A549 (cell line): ENCODE data around the gene SMIM28. TPM values are rescaled to one million over a fixed set of nuclear protein-coding genes. Genes with fewer than 3 reads are reported as not detected.
"Not testable (repeated sequence)": the region's sequence is repeated elsewhere in the genome, so short reads cannot be mapped to it uniquely, and the experiment has no call there.

Experiments
- ATAC-seq, 2 experiments: fragments of 200-7000 bp in 1 of 2; fragments of >200 bp in 1 of 2; cut with Nextera tagmentation in 1 of 2; cut with Tn5 transposase in 1 of 2; 3 replicates each; pipeline versions ENCODE4 v1.8.0 to v1.9.1; 2018 to 2020; ENCODE audit warnings: mild to moderate bottlenecking in 1 of 2, moderate library complexity in 1 of 2
- CTCF ChIA-PET: fragments of 300-600 bp; sonication (Branson Sonifier 250); formaldehyde crosslinking; extraction: SDS; loops from one replicate; lab custom pipeline; 2021; ENCODE audit warnings: antibody characterized with exemption, inconsistent platforms; lab: Yijun Ruan, JAX
- POLR2A ChIA-PET: fragments of 350-600 bp; formaldehyde crosslinking; extraction: SDS; loops from one replicate; lab custom pipeline; 2021; ENCODE audit warnings: antibody characterized with exemption, inconsistent platforms; lab: Yijun Ruan, JAX
- DNase-seq, 2 experiments: peaks; one replicate each; pipeline versions ENCODE4 v3.0.0 to v3.0.0-alpha.2; 2011 to 2016; ENCODE audit warnings: low read depth in 1 of 2, low spot score in 1 of 2
- FAIRE-seq: peaks from 2 replicates; lab custom pipeline; 2011; peaks lifted over from hg19 to GRCh38; lab: Jason Lieb, UNC
- H3K27ac ChIP-seq, 2 experiments: fragments of >200 bp; sonication (Bioruptor Twin); formaldehyde crosslinking; 3 replicates each; pipeline ENCODE4 v1.5.1; 2016 to 2017
- H3K4me1 ChIP-seq: fragments of >200 bp; sonication (Bioruptor Twin); formaldehyde crosslinking; 3 replicates; pipeline ENCODE4 v1.6.1; 2016
- H3K4me2 ChIP-seq: fragments of >200 bp; sonication (Bioruptor Twin); formaldehyde crosslinking; 3 replicates; pipeline ENCODE4 v1.6.1; 2016
- H3K4me3 ChIP-seq: fragments of >200 bp; sonication (Bioruptor Twin); formaldehyde crosslinking; 3 replicates; pipeline ENCODE4 v1.5.1; 2016
- H3K9me3 ChIP-seq: fragments of >200 bp; sonication (Bioruptor Twin); formaldehyde crosslinking; 3 replicates; pipeline ENCODE4 v1.6.1; 2016
- CBX2 ChIP-seq: fragments of 200-600 bp; sonication (generic); IDR thresholded peaks from 2 replicates; pipeline ENCODE4 v1.6.1; 2016; ENCODE audit warnings: low read depth, mild to moderate bottlenecking, borderline replicate concordance
- CEBPB ChIP-seq, 2 experiments: fragments of >200 bp in 1 of 2; sonication (Bioruptor Twin) in 1 of 2; formaldehyde crosslinking in 1 of 2; IDR thresholded peaks; 2 replicates each; pipeline ENCODE4 v1.6.1; 2012 to 2016
- CHD2 ChIP-seq: fragments of 150-350 bp; IDR thresholded peaks from 2 replicates; pipeline ENCODE4 v1.6.1; 2014; ENCODE audit warnings: low read length; ENCODE audit not compliant: partially characterized antibody
- CHD4 ChIP-seq: fragments of 200-600 bp; sonication (generic); IDR thresholded peaks from 2 replicates; pipeline ENCODE4 v1.6.1; 2016; ENCODE audit warnings: antibody characterized with exemption, mild to moderate bottlenecking, borderline replicate concordance
- EHF ChIP-seq: fragments of 250-450 bp; sonication (Bioruptor Pico); IDR thresholded peaks from 2 replicates; pipeline ENCODE4 v1.5.0; 2020; ENCODE audit warnings: mild to moderate bottlenecking
- ESRRA ChIP-seq: fragments of 150-350 bp; IDR thresholded peaks from 2 replicates; pipeline ENCODE4 v1.6.1; 2014; ENCODE audit warnings: mild to moderate bottlenecking, low read length, borderline replicate concordance
- FOXS1 ChIP-seq: fragments of 250-450 bp; sonication (Bioruptor Pico); IDR thresholded peaks from 2 replicates; pipeline ENCODE4 v1.5.0; 2020; ENCODE audit warnings: mild to moderate bottlenecking, moderate library complexity
- HDAC2 ChIP-seq: fragments of 200-600 bp; sonication (generic); IDR thresholded peaks from 2 replicates; pipeline ENCODE4 v1.6.1; 2016
- KDM5A ChIP-seq: fragments of 200-600 bp; sonication (generic); IDR thresholded peaks from 2 replicates; pipeline ENCODE4 v1.6.1; 2016; ENCODE audit warnings: antibody characterized with exemption, mild to moderate bottlenecking
- MYC ChIP-seq: IDR thresholded peaks from 2 replicates; pipeline ENCODE4 v1.6.1; 2012; ENCODE audit warnings: mild to moderate bottlenecking, inconsistent platforms, low read length, improper control_type of control experiment, borderline replicate concordance
- PHF8 ChIP-seq: fragments of 200-600 bp; sonication (generic); IDR thresholded peaks from 2 replicates; pipeline ENCODE4 v1.6.1; 2016; ENCODE audit warnings: low read depth, mild to moderate bottlenecking, antibody characterized with exemption, moderate library complexity, borderline replicate concordance
- RARB ChIP-seq: fragments of 250-450 bp; sonication (Bioruptor Pico); IDR thresholded peaks from 2 replicates; pipeline ENCODE4 v1.8.0; 2021; ENCODE audit warnings: mild to moderate bottlenecking, moderate library complexity
- RCOR1 ChIP-seq: fragments of 150-350 bp; IDR thresholded peaks from 2 replicates; pipeline ENCODE4 v1.6.1; 2014; ENCODE audit warnings: antibody characterized with exemption, low read length, low read depth
- SREBF2 ChIP-seq: fragments of 450-650 bp; IDR thresholded peaks from 2 replicates; pipeline ENCODE4 v1.6.1; 2014; ENCODE audit warnings: mild to moderate bottlenecking, moderate library complexity
- TFCP2L1 ChIP-seq: fragments of 250-450 bp; sonication (Bioruptor Pico); IDR thresholded peaks from 2 replicates; pipeline ENCODE4 v1.5.0; 2021; ENCODE audit warnings: mild to moderate bottlenecking
- WGBS: methylation state at CpG from one replicate; pipeline ENCODE4 v1.1.6; 2017; ENCODE audit errors: missing lambda C conversion rate; 5-methylcytosine and 5-hydroxymethylcytosine counted together
- polyA plus RNA-seq, 4 experiments: library from polyadenylated mRNA; depleted of rRNA in 3 of 4; stranded (reverse); fragments of >200 nt; fragmentation: RNase III in 1 of 4; extraction: RNeasy Plus Mini Kit Qiagen cat#74134 plus additional on column Dnase treatment in 1 of 4; gene quantifications; 2 replicates in 3 of 4; 3 replicates in 1 of 4; pipeline ENCODE4 v1.2.3, GENCODE V29; 2011 to 2017
- TF ChIP-seq, protein P1 (sequence below): fragments of 250-450 bp; sonication (Bioruptor Pico); IDR thresholded peaks from 2 replicates; pipeline ENCODE4 v1.5.0; 2021; ENCODE audit warnings: mild to moderate bottlenecking, moderate library complexity, borderline replicate concordance
- TF ChIP-seq, protein P2 (sequence below): IDR thresholded peaks from 2 replicates; pipeline ENCODE4 v1.6.1; 2012
- TF ChIP-seq, protein P3 (sequence below): fragments of >200 bp; sonication (Bioruptor Twin); formaldehyde crosslinking; IDR thresholded peaks from 3 replicates; pipeline ENCODE4 v1.5.1; 2016
- TF ChIP-seq, protein P4 (sequence below): fragments of 200-600 bp; sonication (generic); IDR thresholded peaks from 2 replicates; pipeline ENCODE4 v1.6.1; 2016; ENCODE audit warnings: antibody characterized with exemption, mild to moderate bottlenecking, moderate library complexity
- TF ChIP-seq, protein P5 (sequence below): fragments of 150-350 bp; IDR thresholded peaks from 2 replicates; pipeline ENCODE4 v1.6.1; 2014; ENCODE audit warnings: low read depth, mild to moderate bottlenecking, low read length
- TF ChIP-seq, protein P6 (sequence below): fragments of 450-650 bp; IDR thresholded peaks from 2 replicates; pipeline ENCODE4 v1.6.1; 2014; ENCODE audit warnings: antibody characterized with exemption
- TF ChIP-seq, protein P7 (sequence below): fragments of >200 bp; sonication (Bioruptor Twin); formaldehyde crosslinking; IDR thresholded peaks from 3 replicates; pipeline ENCODE4 v1.6.1; 2016

Gene SMIM28
- polyA plus RNA-seq, 2 of the 4 experiments (the other 2 are of a cell fraction) = not detected

DNA sequence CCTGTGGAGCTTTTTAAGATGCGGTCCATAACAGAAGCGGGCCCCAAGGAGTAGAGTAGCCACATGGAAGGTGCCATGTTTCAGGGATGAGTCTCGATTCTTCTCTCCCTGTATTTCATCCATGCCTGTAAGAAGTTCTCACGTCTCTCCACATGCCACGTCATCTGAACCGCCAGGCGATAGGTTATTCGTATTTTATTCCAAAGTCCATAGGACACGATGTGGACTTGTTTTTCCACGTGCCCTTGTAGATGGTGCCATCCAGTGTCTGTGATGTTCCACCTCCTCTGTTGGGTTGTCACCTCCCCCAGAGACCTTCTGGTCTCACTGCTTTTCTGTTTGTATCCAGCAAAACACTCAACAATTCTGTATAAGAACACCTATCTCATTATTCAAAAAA is 43.9 kb downstream of the SMIM28 start (continued):
- TF ChIP-seq, protein P1, sequence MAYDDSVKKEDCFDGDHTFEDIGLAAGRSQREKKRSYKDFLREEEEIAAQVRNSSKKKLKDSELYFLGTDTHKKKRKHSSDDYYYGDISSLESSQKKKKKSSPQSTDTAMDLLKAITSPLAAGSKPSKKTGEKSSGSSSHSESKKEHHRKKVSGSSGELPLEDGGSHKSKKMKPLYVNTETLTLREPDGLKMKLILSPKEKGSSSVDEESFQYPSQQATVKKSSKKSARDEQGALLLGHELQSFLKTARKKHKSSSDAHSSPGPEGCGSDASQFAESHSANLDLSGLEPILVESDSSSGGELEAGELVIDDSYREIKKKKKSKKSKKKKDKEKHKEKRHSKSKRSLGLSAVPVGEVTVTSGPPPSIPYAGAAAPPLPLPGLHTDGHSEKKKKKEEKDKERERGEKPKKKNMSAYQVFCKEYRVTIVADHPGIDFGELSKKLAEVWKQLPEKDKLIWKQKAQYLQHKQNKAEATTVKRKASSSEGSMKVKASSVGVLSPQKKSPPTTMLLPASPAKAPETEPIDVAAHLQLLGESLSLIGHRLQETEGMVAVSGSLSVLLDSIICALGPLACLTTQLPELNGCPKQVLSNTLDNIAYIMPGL = no peak
- TF ChIP-seq, protein P2, sequence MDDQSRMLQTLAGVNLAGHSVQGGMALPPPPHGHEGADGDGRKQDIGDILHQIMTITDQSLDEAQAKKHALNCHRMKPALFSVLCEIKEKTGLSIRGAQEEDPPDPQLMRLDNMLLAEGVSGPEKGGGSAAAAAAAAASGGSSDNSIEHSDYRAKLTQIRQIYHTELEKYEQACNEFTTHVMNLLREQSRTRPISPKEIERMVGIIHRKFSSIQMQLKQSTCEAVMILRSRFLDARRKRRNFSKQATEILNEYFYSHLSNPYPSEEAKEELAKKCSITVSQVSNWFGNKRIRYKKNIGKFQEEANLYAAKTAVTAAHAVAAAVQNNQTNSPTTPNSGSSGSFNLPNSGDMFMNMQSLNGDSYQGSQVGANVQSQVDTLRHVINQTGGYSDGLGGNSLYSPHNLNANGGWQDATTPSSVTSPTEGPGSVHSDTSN = no peak
- no peak for TF ChIP-seq ESRRA
- TF ChIP-seq, protein P3, sequence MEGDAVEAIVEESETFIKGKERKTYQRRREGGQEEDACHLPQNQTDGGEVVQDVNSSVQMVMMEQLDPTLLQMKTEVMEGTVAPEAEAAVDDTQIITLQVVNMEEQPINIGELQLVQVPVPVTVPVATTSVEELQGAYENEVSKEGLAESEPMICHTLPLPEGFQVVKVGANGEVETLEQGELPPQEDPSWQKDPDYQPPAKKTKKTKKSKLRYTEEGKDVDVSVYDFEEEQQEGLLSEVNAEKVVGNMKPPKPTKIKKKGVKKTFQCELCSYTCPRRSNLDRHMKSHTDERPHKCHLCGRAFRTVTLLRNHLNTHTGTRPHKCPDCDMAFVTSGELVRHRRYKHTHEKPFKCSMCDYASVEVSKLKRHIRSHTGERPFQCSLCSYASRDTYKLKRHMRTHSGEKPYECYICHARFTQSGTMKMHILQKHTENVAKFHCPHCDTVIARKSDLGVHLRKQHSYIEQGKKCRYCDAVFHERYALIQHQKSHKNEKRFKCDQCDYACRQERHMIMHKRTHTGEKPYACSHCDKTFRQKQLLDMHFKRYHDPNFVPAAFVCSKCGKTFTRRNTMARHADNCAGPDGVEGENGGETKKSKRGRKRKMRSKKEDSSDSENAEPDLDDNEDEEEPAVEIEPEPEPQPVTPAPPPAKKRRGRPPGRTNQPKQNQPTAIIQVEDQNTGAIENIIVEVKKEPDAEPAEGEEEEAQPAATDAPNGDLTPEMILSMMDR = no peak

DNA sequence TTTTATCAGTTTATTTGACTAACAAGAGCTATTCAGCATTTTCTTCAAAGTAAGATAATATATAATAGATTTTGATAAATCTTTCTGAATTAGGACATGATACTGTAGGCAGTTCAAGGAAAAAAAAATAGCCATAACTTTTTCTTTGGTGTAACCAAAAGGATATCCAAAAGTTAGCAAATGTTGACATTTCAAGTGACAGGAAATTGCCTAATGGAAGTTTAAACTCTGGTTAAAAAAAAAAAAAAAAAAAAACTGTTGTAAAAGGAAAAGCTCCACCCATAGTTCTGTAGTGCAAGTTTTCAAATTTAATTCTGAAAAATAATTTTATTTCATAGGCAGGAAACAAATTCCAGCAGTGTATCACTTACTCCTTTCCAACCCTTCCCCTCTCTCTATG is 45.2 kb downstream of the SMIM28 start:
- POLR2A ChIA-PET = no interaction called here
- H3K4me1 ChIP-seq = no peaks in the 10 kb centered on the region
- H3K4me3 ChIP-seq = no peak overlapping the region
- no peaks in the 10 kb centered on the region for H3K9me3 ChIP-seq
- TF ChIP-seq, protein P4, sequence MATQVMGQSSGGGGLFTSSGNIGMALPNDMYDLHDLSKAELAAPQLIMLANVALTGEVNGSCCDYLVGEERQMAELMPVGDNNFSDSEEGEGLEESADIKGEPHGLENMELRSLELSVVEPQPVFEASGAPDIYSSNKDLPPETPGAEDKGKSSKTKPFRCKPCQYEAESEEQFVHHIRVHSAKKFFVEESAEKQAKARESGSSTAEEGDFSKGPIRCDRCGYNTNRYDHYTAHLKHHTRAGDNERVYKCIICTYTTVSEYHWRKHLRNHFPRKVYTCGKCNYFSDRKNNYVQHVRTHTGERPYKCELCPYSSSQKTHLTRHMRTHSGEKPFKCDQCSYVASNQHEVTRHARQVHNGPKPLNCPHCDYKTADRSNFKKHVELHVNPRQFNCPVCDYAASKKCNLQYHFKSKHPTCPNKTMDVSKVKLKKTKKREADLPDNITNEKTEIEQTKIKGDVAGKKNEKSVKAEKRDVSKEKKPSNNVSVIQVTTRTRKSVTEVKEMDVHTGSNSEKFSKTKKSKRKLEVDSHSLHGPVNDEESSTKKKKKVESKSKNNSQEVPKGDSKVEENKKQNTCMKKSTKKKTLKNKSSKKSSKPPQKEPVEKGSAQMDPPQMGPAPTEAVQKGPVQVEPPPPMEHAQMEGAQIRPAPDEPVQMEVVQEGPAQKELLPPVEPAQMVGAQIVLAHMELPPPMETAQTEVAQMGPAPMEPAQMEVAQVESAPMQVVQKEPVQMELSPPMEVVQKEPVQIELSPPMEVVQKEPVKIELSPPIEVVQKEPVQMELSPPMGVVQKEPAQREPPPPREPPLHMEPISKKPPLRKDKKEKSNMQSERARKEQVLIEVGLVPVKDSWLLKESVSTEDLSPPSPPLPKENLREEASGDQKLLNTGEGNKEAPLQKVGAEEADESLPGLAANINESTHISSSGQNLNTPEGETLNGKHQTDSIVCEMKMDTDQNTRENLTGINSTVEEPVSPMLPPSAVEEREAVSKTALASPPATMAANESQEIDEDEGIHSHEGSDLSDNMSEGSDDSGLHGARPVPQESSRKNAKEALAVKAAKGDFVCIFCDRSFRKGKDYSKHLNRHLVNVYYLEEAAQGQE = no peak
- TF ChIP-seq RCOR1 (no peak), CHD2 (no peak), RARB (no peak), HDAC2 (no peak)
- no peak for DNase-seq
- ATAC-seq = no peak
- CTCF ChIA-PET = interaction anchor here (0.9 to 9.2 kb wide), 2 partner anchors 86 to 98 kb away, joined by 3 to 85 read pairs; no protein-coding TSS in a partner anchor
- FAIRE-seq = no peak
- H3K27ac ChIP-seq = no peak overlapping the region
- H3K4me2 ChIP-seq = no peak overlapping the region

DNA sequence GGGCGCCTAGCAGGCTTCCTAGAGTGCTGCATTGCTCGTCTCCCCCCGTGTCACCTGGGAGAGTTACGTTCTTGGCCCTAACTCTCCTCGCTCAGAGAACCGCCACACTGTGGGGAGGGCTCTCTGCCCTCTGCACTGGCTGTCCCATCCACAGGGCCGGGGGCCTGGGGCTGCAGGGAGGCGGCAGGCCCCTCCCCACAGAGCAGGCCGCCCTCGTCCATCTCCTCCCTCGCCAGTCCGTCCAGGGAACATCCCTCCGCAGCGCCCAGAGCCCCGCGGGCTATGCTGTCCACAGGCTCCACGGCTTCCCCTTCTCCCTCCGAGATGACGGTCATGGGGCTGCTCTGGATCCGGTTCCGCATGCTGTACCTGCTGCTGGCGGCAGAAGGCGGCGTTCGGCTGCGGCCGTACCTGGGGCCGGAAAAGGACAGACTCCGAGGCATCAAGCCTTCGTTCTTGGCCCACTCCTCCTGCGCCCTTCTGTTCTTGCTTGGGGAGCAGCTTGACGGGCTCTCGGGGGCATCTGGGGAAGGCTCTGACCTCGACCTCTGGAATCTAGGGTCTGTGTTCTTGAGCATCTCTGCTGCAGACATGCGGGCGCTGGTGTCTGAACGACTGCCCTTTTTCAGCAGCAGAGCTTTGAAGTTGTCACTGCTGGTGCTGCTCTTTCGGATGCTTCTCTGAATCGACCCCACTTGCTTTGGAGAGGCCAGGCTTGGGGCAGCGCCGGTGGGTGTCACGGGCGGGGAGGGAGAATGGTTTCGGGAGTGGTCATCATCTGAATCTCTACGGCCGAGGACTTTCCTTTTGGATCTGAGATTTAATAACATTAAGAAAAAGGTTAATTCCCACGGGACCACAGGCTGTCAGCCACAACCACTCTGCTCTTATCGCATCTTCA is 46.5 kb downstream of the SMIM28 start:
- 92% methylated on average over 24 of the region's 48 CpGs for WGBS

DNA sequence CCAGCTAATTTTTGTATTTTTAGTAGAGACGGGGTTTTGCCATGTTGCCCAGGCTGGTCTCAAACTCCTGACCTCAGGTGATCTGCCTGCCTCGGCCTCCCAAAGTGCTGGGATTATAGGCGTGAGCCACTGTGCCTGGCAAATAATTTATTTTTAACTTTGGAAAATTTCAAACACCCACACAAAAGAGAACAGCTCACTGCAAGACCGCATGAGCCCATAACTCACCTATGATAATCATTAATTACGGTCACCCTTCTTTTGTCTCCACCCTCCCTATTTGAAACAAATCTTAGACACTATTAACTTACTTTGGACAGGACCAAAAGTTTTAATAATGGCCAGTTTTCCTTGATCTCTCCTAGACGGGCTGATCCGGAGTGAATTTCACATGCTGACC is 47.6 kb downstream of the SMIM28 start:
- CTCF ChIA-PET = interaction anchor here (0.9 to 9.2 kb wide), 7 partner anchors 20 to 340 kb away, joined by 3 to 85 read pairs (median 4); partner anchors contain the start of gene HEBP2

More for the DNA sequence above, 46.5 kb downstream of the SMIM28 start:
- Histone ChIP-seq H3K9me3 (no peaks in the 10 kb centered on the region), H3K4me1 (no peaks in the 10 kb centered on the region), H3K4me3 (no peak overlapping the region), H3K27ac (no peak overlapping the region), H3K4me2 (no peak overlapping the region)
- DNase-seq (no peak), ATAC-seq (no peak), FAIRE-seq (no peak)
- TF ChIP-seq EHF (CRISPR knock-in tag) = no peak
- TF ChIP-seq CEBPB (IDR thresholded peaks at IDR 0.05) = no peak
- TF ChIP-seq MYC = no peak
- TF ChIP-seq SREBF2 = no peak
- TF ChIP-seq, protein P5, sequence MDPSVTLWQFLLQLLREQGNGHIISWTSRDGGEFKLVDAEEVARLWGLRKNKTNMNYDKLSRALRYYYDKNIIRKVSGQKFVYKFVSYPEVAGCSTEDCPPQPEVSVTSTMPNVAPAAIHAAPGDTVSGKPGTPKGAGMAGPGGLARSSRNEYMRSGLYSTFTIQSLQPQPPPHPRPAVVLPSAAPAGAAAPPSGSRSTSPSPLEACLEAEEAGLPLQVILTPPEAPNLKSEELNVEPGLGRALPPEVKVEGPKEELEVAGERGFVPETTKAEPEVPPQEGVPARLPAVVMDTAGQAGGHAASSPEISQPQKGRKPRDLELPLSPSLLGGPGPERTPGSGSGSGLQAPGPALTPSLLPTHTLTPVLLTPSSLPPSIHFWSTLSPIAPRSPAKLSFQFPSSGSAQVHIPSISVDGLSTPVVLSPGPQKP = no peak
- no peak for TF ChIP-seq CBX2
- TF ChIP-seq, protein P6, sequence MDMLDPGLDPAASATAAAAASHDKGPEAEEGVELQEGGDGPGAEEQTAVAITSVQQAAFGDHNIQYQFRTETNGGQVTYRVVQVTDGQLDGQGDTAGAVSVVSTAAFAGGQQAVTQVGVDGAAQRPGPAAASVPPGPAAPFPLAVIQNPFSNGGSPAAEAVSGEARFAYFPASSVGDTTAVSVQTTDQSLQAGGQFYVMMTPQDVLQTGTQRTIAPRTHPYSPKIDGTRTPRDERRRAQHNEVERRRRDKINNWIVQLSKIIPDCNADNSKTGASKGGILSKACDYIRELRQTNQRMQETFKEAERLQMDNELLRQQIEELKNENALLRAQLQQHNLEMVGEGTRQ = no peak
- no peak for TF ChIP-seq FOXS1 (CRISPR knock-in tag)
- TF ChIP-seq CHD4 = no peak
- no peak for TF ChIP-seq KDM5A
- TF ChIP-seq, protein P7, sequence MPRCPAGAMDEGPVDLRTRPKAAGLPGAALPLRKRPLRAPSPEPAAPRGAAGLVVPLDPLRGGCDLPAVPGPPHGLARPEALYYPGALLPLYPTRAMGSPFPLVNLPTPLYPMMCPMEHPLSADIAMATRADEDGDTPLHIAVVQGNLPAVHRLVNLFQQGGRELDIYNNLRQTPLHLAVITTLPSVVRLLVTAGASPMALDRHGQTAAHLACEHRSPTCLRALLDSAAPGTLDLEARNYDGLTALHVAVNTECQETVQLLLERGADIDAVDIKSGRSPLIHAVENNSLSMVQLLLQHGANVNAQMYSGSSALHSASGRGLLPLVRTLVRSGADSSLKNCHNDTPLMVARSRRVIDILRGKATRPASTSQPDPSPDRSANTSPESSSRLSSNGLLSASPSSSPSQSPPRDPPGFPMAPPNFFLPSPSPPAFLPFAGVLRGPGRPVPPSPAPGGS = no peak
- no peak for TF ChIP-seq PHF8
- no peak for TF ChIP-seq TFCP2L1 (CRISPR knock-in tag)
- POLR2A ChIA-PET = no interaction called here
- CTCF ChIA-PET = interaction anchor here (0.6 to 9.2 kb wide), 6 partner anchors 85 to 1247 kb away, joined by 3 to 85 read pairs (median 4); no protein-coding TSS in a partner anchor

More for the DNA sequence above, 47.6 kb downstream of the SMIM28 start:
- DNase-seq, POLR2A ChIA-PET, H3K27ac ChIP-seq, H3K4me1 ChIP-seq, H3K4me2 ChIP-seq, H3K4me3 ChIP-seq, FAIRE-seq, H3K9me3 ChIP-seq, ATAC-seq: not testable (repeated sequence)
- 90% methylated on average over 7 of the region's 7 CpGs for WGBS
